Osteoblast (primary cell): Measurements from ENCODE around the gene ATL3. TPM values are rescaled to one million over a fixed set of nuclear protein-coding genes. Genes with fewer than 3 reads are reported as not detected.
A peak's percentile ranks its signal among the peaks of the same experiment; 100 is the strongest.
"Not testable (repeated sequence)": the region's sequence is repeated elsewhere in the genome, so short reads cannot be mapped to it uniquely, and the experiment has no call there.

Source experiments
- DNase-seq: peaks from one replicate; pipeline ENCODE4 v3.0.0; 2011; ENCODE audit warnings: low spot score, mixed read lengths; ENCODE audit not compliant: insufficient read length; ENCODE audit errors: missing footprints
- H2AFZ ChIP-seq: 2 replicates; pipeline ENCODE4 v1.6.0; 2011; ENCODE audit warnings: mild to moderate bottlenecking, low read length
- H3K27ac ChIP-seq: 2 replicates; pipeline ENCODE4 v1.5.1; 2011; ENCODE audit warnings: mild to moderate bottlenecking, low read depth, low read length, moderate library complexity
- H3K27me3 ChIP-seq: 2 replicates; pipeline ENCODE4 v1.6.0; 2012; ENCODE audit warnings: mild to moderate bottlenecking, control low read depth, inconsistent platforms, low read length, moderate library complexity; ENCODE audit not compliant: insufficient read depth
- H3K36me3 ChIP-seq: 2 replicates; pipeline ENCODE4 v1.5.1; 2011; ENCODE audit warnings: mild to moderate bottlenecking, low read length, control low read depth, moderate library complexity; ENCODE audit not compliant: insufficient read depth
- H3K4me1 ChIP-seq: 2 replicates; pipeline ENCODE4 v1.5.1; 2011; ENCODE audit warnings: mild to moderate bottlenecking, low read length, control low read depth, moderate library complexity; ENCODE audit not compliant: insufficient read depth
- H3K4me2 ChIP-seq: 2 replicates; pipeline ENCODE4 v1.6.0; 2011; ENCODE audit warnings: mild to moderate bottlenecking, low read length; ENCODE audit not compliant: insufficient read depth
- H3K4me3 ChIP-seq: fragments of 200-600 bp; sonication (generic); 3 replicates; pipeline ENCODE4 v1.5.1; 2012; ENCODE audit warnings: mild to moderate bottlenecking, low read length, inconsistent platforms; ENCODE audit not compliant: insufficient read depth
- H3K79me2 ChIP-seq: 2 replicates; pipeline ENCODE4 v1.6.0; 2012; ENCODE audit warnings: mild to moderate bottlenecking, low read length, control low read depth, inconsistent platforms; ENCODE audit not compliant: insufficient read depth
- H3K9me3 ChIP-seq: 2 replicates; pipeline ENCODE4 v1.5.1; 2011; ENCODE audit warnings: low read depth, low read length, control low read depth
- H4K20me1 ChIP-seq: 2 replicates; pipeline ENCODE4 v1.6.0; 2012; ENCODE audit warnings: mild to moderate bottlenecking, low read length, control low read depth; ENCODE audit not compliant: insufficient read depth
- total RNA-seq: library from RNA; depleted of rRNA; stranded (reverse); fragments of >200 nt; gene quantifications from 2 replicates; pipeline ENCODE4 v1.2.3, GENCODE V29; 2012
- TF ChIP-seq, protein P1 (sequence below): IDR thresholded peaks from 2 replicates; pipeline ENCODE4 v1.5.1; 2011; ENCODE audit warnings: mild to moderate bottlenecking, low read depth, low read length, moderate library complexity; ENCODE audit errors: extremely low read depth

ATL3 gene
- total RNA-seq, 1 donor = 300 TPM

DNA sequence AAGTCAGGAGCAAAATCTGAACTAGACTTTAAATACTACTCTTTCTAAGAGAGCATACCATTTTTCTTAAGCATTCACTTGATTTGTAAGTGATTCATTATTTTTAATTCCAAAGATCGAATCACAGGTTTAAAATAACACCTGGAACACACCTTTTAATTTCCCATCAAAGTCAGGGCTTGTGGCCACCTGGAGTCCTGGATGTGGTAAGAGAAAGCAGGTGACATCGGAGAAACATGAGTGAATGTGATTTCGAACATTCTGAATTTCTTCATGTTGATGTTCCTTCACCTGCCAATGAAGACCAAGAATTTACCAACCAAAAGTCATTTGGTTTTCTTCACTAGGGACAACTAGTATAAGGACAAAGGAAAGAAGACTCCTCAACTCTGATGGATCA is 28.0 kb downstream of the ATL3 start:
- TF ChIP-seq, protein P1, sequence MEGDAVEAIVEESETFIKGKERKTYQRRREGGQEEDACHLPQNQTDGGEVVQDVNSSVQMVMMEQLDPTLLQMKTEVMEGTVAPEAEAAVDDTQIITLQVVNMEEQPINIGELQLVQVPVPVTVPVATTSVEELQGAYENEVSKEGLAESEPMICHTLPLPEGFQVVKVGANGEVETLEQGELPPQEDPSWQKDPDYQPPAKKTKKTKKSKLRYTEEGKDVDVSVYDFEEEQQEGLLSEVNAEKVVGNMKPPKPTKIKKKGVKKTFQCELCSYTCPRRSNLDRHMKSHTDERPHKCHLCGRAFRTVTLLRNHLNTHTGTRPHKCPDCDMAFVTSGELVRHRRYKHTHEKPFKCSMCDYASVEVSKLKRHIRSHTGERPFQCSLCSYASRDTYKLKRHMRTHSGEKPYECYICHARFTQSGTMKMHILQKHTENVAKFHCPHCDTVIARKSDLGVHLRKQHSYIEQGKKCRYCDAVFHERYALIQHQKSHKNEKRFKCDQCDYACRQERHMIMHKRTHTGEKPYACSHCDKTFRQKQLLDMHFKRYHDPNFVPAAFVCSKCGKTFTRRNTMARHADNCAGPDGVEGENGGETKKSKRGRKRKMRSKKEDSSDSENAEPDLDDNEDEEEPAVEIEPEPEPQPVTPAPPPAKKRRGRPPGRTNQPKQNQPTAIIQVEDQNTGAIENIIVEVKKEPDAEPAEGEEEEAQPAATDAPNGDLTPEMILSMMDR = no peak

DNA sequence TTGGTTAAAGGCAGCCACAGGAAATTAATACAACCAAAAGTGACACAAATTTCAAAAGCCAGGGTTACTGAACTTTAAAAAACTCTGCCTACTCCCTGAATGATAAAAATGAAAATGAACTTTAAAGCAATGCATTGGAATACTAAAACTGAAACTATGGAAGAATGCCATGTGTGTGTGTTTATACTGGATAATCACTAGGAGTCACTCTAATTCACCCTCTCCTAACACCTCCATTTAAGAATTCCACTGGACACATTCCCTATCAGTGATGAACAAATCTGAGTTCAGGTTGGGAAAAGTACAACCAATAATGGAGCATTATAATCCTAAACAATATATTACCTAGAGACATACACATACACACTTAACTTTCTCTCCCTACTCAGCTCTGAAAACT is 29.4 kb downstream of the ATL3 start:
- H3K79me2 ChIP-seq = peaks cover 14% of the 10 kb centered on the region
- H3K36me3 ChIP-seq = peaks cover 71% of the 10 kb centered on the region
- no peak overlapping the region for H3K4me2 ChIP-seq
- no peaks in the 10 kb centered on the region for H3K27me3 ChIP-seq
- TF ChIP-seq, protein P1 = peak; percentile 26
- H4K20me1 ChIP-seq = peaks cover 5% of the 10 kb centered on the region
- DNase-seq = no peak
- H3K27ac ChIP-seq = no peak overlapping the region
- H2AFZ ChIP-seq = no peak overlapping the region
- H3K9me3 ChIP-seq = no peaks in the 10 kb centered on the region
- no peak overlapping the region for H3K4me3 ChIP-seq
- H3K4me1 ChIP-seq = no peaks in the 10 kb centered on the region

More for the DNA sequence above, 28.0 kb downstream of the ATL3 start:
- Histone ChIP-seq H3K4me3 (no peak overlapping the region), H2AFZ (no peak overlapping the region), H3K36me3 (peaks cover 79% of the 10 kb centered on the region), H3K9me3 (no peaks in the 10 kb centered on the region), H3K4me1 (no peaks in the 10 kb centered on the region), H4K20me1 (peaks cover 3% of the 10 kb centered on the region), H3K4me2 (no peak overlapping the region), H3K79me2 (peaks cover 15% of the 10 kb centered on the region), H3K27ac (no peak overlapping the region), H3K27me3 (no peaks in the 10 kb centered on the region)
- no peak for DNase-seq

DNA sequence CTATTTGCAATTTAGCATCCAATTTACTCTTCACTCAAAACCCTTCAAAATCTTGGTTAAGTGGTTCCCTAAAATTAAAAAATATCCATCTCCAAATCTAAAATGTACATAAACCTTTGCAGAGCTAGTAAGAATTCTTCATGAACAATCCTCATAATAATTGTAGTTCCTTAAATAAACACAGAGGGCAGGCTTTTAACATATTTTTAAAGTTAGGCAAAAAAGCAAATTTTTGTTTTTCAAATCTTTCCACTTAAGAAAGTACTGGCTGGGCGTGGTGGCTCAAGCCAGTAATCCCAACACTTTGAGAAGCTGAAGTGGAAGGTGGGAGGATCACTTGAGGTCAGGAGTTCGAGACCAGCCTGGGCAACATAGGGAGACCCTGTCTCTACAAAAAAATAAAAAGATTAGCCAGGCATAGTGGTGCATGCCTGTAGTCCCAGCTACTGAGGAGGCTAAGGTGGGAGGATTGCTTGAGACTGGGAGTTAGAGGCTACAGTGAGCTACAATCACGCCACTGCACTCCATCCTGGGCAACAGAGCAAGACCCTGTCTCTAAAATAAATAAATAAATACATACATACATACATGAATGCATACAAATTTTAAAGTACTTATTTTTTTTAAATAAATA is 31.9 kb downstream of the ATL3 start:
- Histone ChIP-seq H3K9me3 (no peaks in the 10 kb centered on the region), H3K4me2 (no peak overlapping the region), H3K36me3 (peaks cover 70% of the 10 kb centered on the region), H3K27me3 (no peaks in the 10 kb centered on the region), H4K20me1 (peaks cover 13% of the 10 kb centered on the region), H3K4me3 (no peak overlapping the region), H3K79me2 (peaks cover 19% of the 10 kb centered on the region), H2AFZ (peak overlapping the region; percentile 47), H3K4me1 (no peaks in the 10 kb centered on the region), H3K27ac (no peak overlapping the region)
- DNase-seq = no peak
- TF ChIP-seq, protein P1 = peak; percentile 42

DNA sequence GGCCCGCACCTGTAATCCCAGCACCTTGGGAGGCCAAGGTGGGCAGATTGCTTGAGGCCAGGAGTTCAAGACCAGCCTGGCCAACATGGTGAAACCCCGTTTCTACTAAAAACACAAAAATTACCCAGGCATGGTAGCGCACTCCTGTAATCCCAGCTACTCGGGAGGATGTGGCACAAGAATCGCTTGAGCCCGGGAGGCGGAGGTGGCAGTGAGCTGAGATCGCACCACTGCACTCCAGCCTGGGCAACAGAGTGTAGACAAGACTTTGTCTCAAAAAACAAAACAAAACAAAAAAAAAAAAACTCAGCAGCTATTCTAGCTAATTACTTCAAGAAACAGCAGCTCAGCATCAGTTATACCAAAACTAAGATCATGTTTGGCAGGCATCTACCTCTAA is 32.7 kb downstream of the ATL3 start:
- H3K27me3 ChIP-seq, DNase-seq: not testable (repeated sequence)
- H3K36me3 ChIP-seq = peaks cover 63% of the 10 kb centered on the region

More for the DNA sequence above, 32.7 kb downstream of the ATL3 start:
- not testable (repeated sequence) for H3K4me1 ChIP-seq, H3K4me2 ChIP-seq, H3K4me3 ChIP-seq, H3K27ac ChIP-seq, H2AFZ ChIP-seq, H3K9me3 ChIP-seq
- H4K20me1 ChIP-seq = peaks cover 13% of the 10 kb centered on the region
- peaks cover 18% of the 10 kb centered on the region for H3K79me2 ChIP-seq
